ENCODE results near the gene CORO2A.
A peak's percentile ranks its signal among the peaks of the same experiment; 100 is the strongest.

Gene CORO2A

GRCh38 chr9:98219794-98220370, 27.4 kb upstream of the CORO2A start:
- DNase-seq: peak; percentile 7

GRCh38 chr9:98219364-98219716, 26.9 kb upstream of the CORO2A start:
- DNase-seq: no peak

- peak; percentile 54 for DNase-seq
These were observed 26.3 kb upstream of the CORO2A start for GRCh38 chr9:98218562-98219363.

- no peak for DNase-seq
These were observed 24.8 kb upstream of the CORO2A start for GRCh38 chr9:98217255-98217654.

GRCh38 chr9:98216391-98216790, 24.0 kb upstream of the CORO2A start:
- no peak for DNase-seq

GRCh38 chr9:98215821-98216220, 23.4 kb upstream of the CORO2A start:
- peak; percentile 11 for DNase-seq

- DNase-seq: no peak
These were observed 22.8 kb upstream of the CORO2A start for GRCh38 chr9:98215271-98215670.

GRCh38 chr9:98214811-98215210, 22.4 kb upstream of the CORO2A start:
- no peak for DNase-seq

- DNase-seq: no peak
These were observed 18.8 kb upstream of the CORO2A start for GRCh38 chr9:98211260-98211659.

GRCh38 chr9:98210435-98210834, 18.0 kb upstream of the CORO2A start:
- DNase-seq: no peak

GRCh38 chr9:98209530-98209929, 17.1 kb upstream of the CORO2A start:
- DNase-seq: no peak

- DNase-seq: no peak
These were observed 16.2 kb upstream of the CORO2A start for GRCh38 chr9:98208635-98209034.

GRCh38 chr9:98207606-98208005, 15.2 kb upstream of the CORO2A start:
- no peak for DNase-seq

- DNase-seq: no peak
These were observed 14.3 kb upstream of the CORO2A start for GRCh38 chr9:98206754-98207153.

GRCh38 chr9:98204692-98205091, 12.3 kb upstream of the CORO2A start:
- no peak for DNase-seq

- no peak for DNase-seq
These were observed 10.7 kb upstream of the CORO2A start for GRCh38 chr9:98203153-98203552.

GRCh38 chr9:98202252-98202651, 9.8 kb upstream of the CORO2A start:
- DNase-seq: no peak

- no peak for DNase-seq
These were observed 9.3 kb upstream of the CORO2A start for GRCh38 chr9:98201749-98202148.

- DNase-seq: no peak
These were observed 8.7 kb upstream of the CORO2A start for GRCh38 chr9:98201102-98201501.

- DNase-seq: no peak
These were observed 7.1 kb upstream of the CORO2A start for GRCh38 chr9:98199388-98200033.

GRCh38 chr9:98195671-98196070, 3.2 kb upstream of the CORO2A start:
- DNase-seq: no peak

GRCh38 chr9:98193336-98193944, 1.0 kb upstream of the CORO2A start:
- no peak for DNase-seq

- no peak for DNase-seq
These were observed 550 bp downstream of the CORO2A start for GRCh38 chr9:98191671-98192502.
